A549 (cell line): ENCODE results near the gene CLASP2. TPM values are rescaled to one million over a fixed set of nuclear protein-coding genes. Genes with fewer than 3 reads are reported as not detected.

Source experiments
- ATAC-seq, 2 experiments: fragments of 200-7000 bp in 1 of 2; fragments of >200 bp in 1 of 2; cut with Nextera tagmentation in 1 of 2; cut with Tn5 transposase in 1 of 2; 3 replicates each; pipeline versions ENCODE4 v1.8.0 to v1.9.1; 2018 to 2020; ENCODE audit warnings: mild to moderate bottlenecking in 1 of 2, moderate library complexity in 1 of 2
- CTCF ChIA-PET: fragments of 300-600 bp; sonication (Branson Sonifier 250); formaldehyde crosslinking; extraction: SDS; loops from one replicate; lab custom pipeline; 2021; ENCODE audit warnings: antibody characterized with exemption, inconsistent platforms; lab: Yijun Ruan, JAX
- POLR2A ChIA-PET: fragments of 350-600 bp; formaldehyde crosslinking; extraction: SDS; loops from one replicate; lab custom pipeline; 2021; ENCODE audit warnings: antibody characterized with exemption, inconsistent platforms; lab: Yijun Ruan, JAX
- DNase-seq, 2 experiments: peaks; one replicate each; pipeline versions ENCODE4 v3.0.0 to v3.0.0-alpha.2; 2011 to 2016; ENCODE audit warnings: low read depth in 1 of 2, low spot score in 1 of 2
- FAIRE-seq: peaks from 2 replicates; lab custom pipeline; 2011; peaks lifted over from hg19 to GRCh38; lab: Jason Lieb, UNC
- H3K27ac ChIP-seq, 2 experiments: fragments of >200 bp; sonication (Bioruptor Twin); formaldehyde crosslinking; 3 replicates each; pipeline ENCODE4 v1.5.1; 2016 to 2017
- H3K4me1 ChIP-seq: fragments of >200 bp; sonication (Bioruptor Twin); formaldehyde crosslinking; 3 replicates; pipeline ENCODE4 v1.6.1; 2016
- H3K4me2 ChIP-seq: fragments of >200 bp; sonication (Bioruptor Twin); formaldehyde crosslinking; 3 replicates; pipeline ENCODE4 v1.6.1; 2016
- H3K4me3 ChIP-seq: fragments of >200 bp; sonication (Bioruptor Twin); formaldehyde crosslinking; 3 replicates; pipeline ENCODE4 v1.5.1; 2016
- H3K9me3 ChIP-seq: fragments of >200 bp; sonication (Bioruptor Twin); formaldehyde crosslinking; 3 replicates; pipeline ENCODE4 v1.6.1; 2016
- BCL3 ChIP-seq: fragments of >200 bp; sonication (Bioruptor Twin); formaldehyde crosslinking; IDR thresholded peaks from 3 replicates; pipeline ENCODE4 v1.6.1; 2016
- BHLHE40 ChIP-seq: IDR thresholded peaks from 2 replicates; pipeline ENCODE4 v1.6.1; 2012; ENCODE audit warnings: low read depth, low read length, inconsistent platforms
- CBX2 ChIP-seq: fragments of 200-600 bp; sonication (generic); IDR thresholded peaks from 2 replicates; pipeline ENCODE4 v1.6.1; 2016; ENCODE audit warnings: low read depth, mild to moderate bottlenecking, borderline replicate concordance
- CHD4 ChIP-seq: fragments of 200-600 bp; sonication (generic); IDR thresholded peaks from 2 replicates; pipeline ENCODE4 v1.6.1; 2016; ENCODE audit warnings: antibody characterized with exemption, mild to moderate bottlenecking, borderline replicate concordance
- CTCF ChIP-seq: fragments of >200 bp; sonication (Bioruptor Twin); formaldehyde crosslinking; IDR thresholded peaks from 3 replicates; pipeline ENCODE4 v1.5.1; 2016
- FOXS1 ChIP-seq: fragments of 250-450 bp; sonication (Bioruptor Pico); IDR thresholded peaks from 2 replicates; pipeline ENCODE4 v1.5.0; 2020; ENCODE audit warnings: mild to moderate bottlenecking, moderate library complexity
- HES2 ChIP-seq: fragments of >200 bp; sonication (Bioruptor Twin); formaldehyde crosslinking; IDR thresholded peaks from 2 replicates; pipeline ENCODE4 v1.6.1; 2016
- HEYL ChIP-seq: fragments of 250-450 bp; sonication (Bioruptor Pico); IDR thresholded peaks from 2 replicates; pipeline ENCODE4 v1.8.0; 2021; ENCODE audit warnings: mild to moderate bottlenecking, moderate library complexity
- HOXB13 ChIP-seq: fragments of 250-450 bp; sonication (Bioruptor Pico); IDR thresholded peaks from 2 replicates; pipeline ENCODE4 v1.5.0; 2020; ENCODE audit warnings: low read depth, mild to moderate bottlenecking, moderate library complexity
- MAZ ChIP-seq: fragments of 150-350 bp; IDR thresholded peaks from 2 replicates; pipeline ENCODE4 v1.6.1; 2014; ENCODE audit warnings: antibody characterized with exemption, low read depth, low read length, borderline replicate concordance
- MYC ChIP-seq: IDR thresholded peaks from 2 replicates; pipeline ENCODE4 v1.6.1; 2012; ENCODE audit warnings: mild to moderate bottlenecking, inconsistent platforms, low read length, improper control_type of control experiment, borderline replicate concordance
- PBX3 ChIP-seq: IDR thresholded peaks from 2 replicates; pipeline ENCODE4 v1.6.1; 2012
- RCOR1 ChIP-seq: fragments of 150-350 bp; IDR thresholded peaks from 2 replicates; pipeline ENCODE4 v1.6.1; 2014; ENCODE audit warnings: antibody characterized with exemption, low read length, low read depth
- TP53 ChIP-seq: fragments of 250-450 bp; sonication (Bioruptor Pico); IDR thresholded peaks from 2 replicates; pipeline ENCODE4 v1.5.0; 2021; ENCODE audit warnings: mild to moderate bottlenecking, moderate library complexity
- USF2 ChIP-seq: fragments of 450-650 bp; IDR thresholded peaks from 2 replicates; pipeline ENCODE4 v1.6.1; 2014; ENCODE audit warnings: antibody characterized with exemption
- WGBS: methylation state at CpG from one replicate; pipeline ENCODE4 v1.1.6; 2017; ENCODE audit errors: missing lambda C conversion rate; 5-methylcytosine and 5-hydroxymethylcytosine counted together
- polyA plus RNA-seq, 4 experiments: library from polyadenylated mRNA; depleted of rRNA in 3 of 4; stranded (reverse); fragments of >200 nt; fragmentation: RNase III in 1 of 4; extraction: RNeasy Plus Mini Kit Qiagen cat#74134 plus additional on column Dnase treatment in 1 of 4; gene quantifications; 2 replicates in 3 of 4; 3 replicates in 1 of 4; pipeline ENCODE4 v1.2.3, GENCODE V29; 2011 to 2017

The CLASP2 gene
- polyA plus RNA-seq, 2 of the 4 experiments (the other 2 are of a cell fraction), result 18.1 to 66.5 TPM

- no peak for DNase-seq
- no peak overlapping the region for H3K27ac ChIP-seq
- H3K4me3 ChIP-seq, result no peak overlapping the region
- POLR2A ChIA-PET, result no interaction called here
- H3K4me2 ChIP-seq, result no peak overlapping the region
- no peaks in the 10 kb centered on the region for H3K4me1 ChIP-seq
- no peak for TF ChIP-seq MAZ
- ATAC-seq, result no peak
- no peak for FAIRE-seq
- CTCF ChIA-PET, result interaction anchor here (0.6 to 1.1 kb wide), 4 partner anchors 10 to 138 kb away, joined by 3 to 4 read pairs (median 3); no protein-coding TSS in a partner anchor
- H3K9me3 ChIP-seq, result no peaks in the 10 kb centered on the region
- 97% methylated on average over 1 of the region's 1 CpG for WGBS
These were observed 69.3 kb downstream of the CLASP2 start for GRCh38 chr3:33648793-33649192.

- TF ChIP-seq CTCF, result no peak
- no peak for TF ChIP-seq MYC
- no peak for TF ChIP-seq BCL3
- no peak for TF ChIP-seq HEYL
- no peak for TF ChIP-seq CHD4
- Histone ChIP-seq H3K4me2 (no peak overlapping the region), H3K9me3 (no peaks in the 10 kb centered on the region), H3K27ac (no peak overlapping the region), H3K4me3 (no peak overlapping the region), H3K4me1 (no peaks in the 10 kb centered on the region)
- CTCF ChIA-PET, result interaction anchor here (0.6 to 1.1 kb wide), 4 partner anchors 71 to 140 kb away, joined by 3 to 5 read pairs (median 4); no protein-coding TSS in a partner anchor
- WGBS, result 88% methylated on average over 1 of the region's 1 CpG
- no peak for FAIRE-seq
- ATAC-seq, result no peak
- DNase-seq, result no peak
- POLR2A ChIA-PET, result no interaction called here
These were observed 71.6 kb downstream of the CLASP2 start for GRCh38 chr3:33646406-33646805.

- peak in 1 of 2 experiments; percentile 12 for DNase-seq
- TF ChIP-seq USF2 (no peak), CBX2 (no peak), HOXB13 (no peak), TP53 (CRISPR knock-in tag) (no peak), RCOR1 (no peak), HES2 (no peak), FOXS1 (CRISPR knock-in tag) (no peak), PBX3 (no peak), BHLHE40 (no peak)
- H3K4me2 ChIP-seq, result no peak overlapping the region
- peak in 1 of 2 experiments; percentile 57; a peak in 2 of 6 replicates for ATAC-seq
- ChIA-PET POLR2A (interaction anchor here (1.0 kb wide), 1 partner anchor 154 kb away, joined by 4 read pairs; the partner anchor contains the start of gene PDCD6IP), CTCF (interaction anchor here (0.6 to 1.7 kb wide), 3 partner anchors 9 to 142 kb away, joined by 3 to 5 read pairs (median 4); no protein-coding TSS in a partner anchor)
- WGBS, result 82% methylated on average over 5 of the region's 5 CpGs
- H3K4me3 ChIP-seq, result no peak overlapping the region
- no peaks in the 10 kb centered on the region for H3K4me1 ChIP-seq
- no peaks in the 10 kb centered on the region for H3K9me3 ChIP-seq
- no peak overlapping the region for H3K27ac ChIP-seq
- no peak for FAIRE-seq
These were observed 72.9 kb downstream of the CLASP2 start for GRCh38 chr3:33645060-33645647.
